Omental fat pad (tissue), 4 donors: ENCODE results near the gene SPG21. TPM values are rescaled to one million over a fixed set of nuclear protein-coding genes. Genes with fewer than 3 reads are reported as not detected.

Source experiments
- ATAC-seq: fragments of 150-250 bp; one replicate; pipeline ENCODE4 v1.9.1; 2016; ENCODE audit warnings: mild to moderate bottlenecking, moderate library complexity; ENCODE audit not compliant: low FRiP score
- DNase-seq: peaks from one replicate; pipeline ENCODE4 v3.0.0-alpha.2; 2019; ENCODE audit warnings: low spot score
- total RNA-seq, 4 donors: library from RNA; depleted of rRNA; stranded (reverse); fragments of >200 nt; gene quantifications; one replicate each; pipeline ENCODE4 v1.1.0, GENCODE V29; 2016
- TF ChIP-seq, protein P1 (sequence below), 3 donors: fragments of 450-650 bp; IDR thresholded peaks; one replicate each; pipeline ENCODE4 v1.5.1; 2016 to 2017; ENCODE audit warnings: antibody characterized with exemption in 3 of 3, mild to moderate bottlenecking in 3 of 3, moderate library complexity in 2 of 3

The SPG21 gene
- total RNA-seq, 4 donors from 2014 or later: 72.9 to 93.9 (median 84.7) TPM

DNA sequence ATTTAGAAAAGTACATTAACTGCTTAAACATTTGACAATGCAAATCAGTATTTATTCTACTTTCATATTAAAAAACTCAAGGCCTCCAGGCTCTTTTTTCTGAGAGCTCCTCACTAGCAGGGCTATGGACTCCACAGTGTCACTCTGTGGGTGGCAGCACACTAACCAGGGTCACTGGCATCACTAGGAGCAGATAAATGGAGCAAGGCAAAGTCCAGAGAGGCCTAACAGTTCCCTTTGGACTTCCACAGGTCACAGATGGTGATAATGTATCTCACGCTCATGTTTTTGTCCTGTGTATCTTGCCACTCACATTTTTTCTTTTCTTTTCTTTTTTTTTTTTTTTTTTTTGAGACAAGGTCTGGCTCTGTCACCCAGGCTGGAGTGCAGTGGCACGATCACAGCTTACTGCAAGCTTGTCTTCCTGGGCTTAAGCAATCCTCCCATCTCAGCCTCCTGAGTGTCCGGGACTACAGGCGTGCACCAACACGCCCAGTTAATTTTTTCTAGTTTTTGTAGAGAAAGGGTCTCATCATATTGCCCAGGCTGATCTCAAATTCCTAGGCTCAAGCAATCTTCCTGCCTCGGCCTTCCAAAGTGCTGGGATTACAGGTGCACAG is 7.8 kb downstream of the SPG21 start:
- no peak for DNase-seq
- TF ChIP-seq, protein P1, sequence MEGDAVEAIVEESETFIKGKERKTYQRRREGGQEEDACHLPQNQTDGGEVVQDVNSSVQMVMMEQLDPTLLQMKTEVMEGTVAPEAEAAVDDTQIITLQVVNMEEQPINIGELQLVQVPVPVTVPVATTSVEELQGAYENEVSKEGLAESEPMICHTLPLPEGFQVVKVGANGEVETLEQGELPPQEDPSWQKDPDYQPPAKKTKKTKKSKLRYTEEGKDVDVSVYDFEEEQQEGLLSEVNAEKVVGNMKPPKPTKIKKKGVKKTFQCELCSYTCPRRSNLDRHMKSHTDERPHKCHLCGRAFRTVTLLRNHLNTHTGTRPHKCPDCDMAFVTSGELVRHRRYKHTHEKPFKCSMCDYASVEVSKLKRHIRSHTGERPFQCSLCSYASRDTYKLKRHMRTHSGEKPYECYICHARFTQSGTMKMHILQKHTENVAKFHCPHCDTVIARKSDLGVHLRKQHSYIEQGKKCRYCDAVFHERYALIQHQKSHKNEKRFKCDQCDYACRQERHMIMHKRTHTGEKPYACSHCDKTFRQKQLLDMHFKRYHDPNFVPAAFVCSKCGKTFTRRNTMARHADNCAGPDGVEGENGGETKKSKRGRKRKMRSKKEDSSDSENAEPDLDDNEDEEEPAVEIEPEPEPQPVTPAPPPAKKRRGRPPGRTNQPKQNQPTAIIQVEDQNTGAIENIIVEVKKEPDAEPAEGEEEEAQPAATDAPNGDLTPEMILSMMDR (IDR thresholded peaks at IDR 0.05): no peak
- no peak for ATAC-seq

DNA sequence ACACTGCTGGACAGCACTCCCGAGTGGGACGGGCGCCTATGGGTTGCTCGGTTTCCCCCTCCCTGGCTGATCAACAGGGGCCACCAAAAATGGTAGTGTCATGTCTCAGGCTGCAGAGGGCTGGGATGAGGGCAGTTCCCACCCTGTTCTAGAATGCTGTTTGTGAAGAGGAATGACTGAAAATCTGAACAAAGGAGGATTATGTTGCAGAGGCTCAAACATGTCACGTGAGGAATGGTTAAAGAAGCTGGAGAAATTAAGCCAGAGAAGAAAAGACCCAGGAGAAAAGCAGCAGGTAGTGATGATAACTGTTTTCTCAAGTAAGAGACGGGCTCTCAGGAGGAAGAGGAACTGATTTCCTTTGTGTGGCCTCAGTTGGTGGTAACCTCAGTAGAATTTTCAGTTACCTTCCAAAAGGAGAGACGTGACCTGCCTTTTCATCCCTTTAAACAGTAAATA is 10.4 kb downstream of the SPG21 start:
- ATAC-seq (no peak), DNase-seq (no peak)
- TF ChIP-seq, protein P1 (IDR thresholded peaks at IDR 0.05): no peak

DNA sequence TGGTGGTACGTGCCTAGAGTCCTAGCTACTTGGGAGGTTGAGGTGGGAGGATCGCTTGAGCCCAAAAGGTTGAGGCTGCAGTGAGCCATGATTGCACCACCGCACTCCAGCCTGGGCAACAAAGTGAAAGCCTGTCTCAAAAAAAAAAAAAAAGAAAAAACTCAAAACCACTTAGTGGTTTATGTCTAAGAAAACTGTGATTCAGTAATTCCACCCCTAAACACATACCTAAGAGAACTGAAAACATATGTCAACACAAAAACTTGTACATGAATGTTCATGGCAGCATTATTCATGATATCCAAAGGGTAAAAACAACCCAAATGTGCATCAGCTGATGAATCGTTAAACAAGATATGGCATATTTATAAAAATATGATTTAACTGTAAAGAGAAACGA is 14.3 kb downstream of the SPG21 start:
- TF ChIP-seq, protein P1 (IDR thresholded peaks at IDR 0.05): no peak
- no peak for DNase-seq
- ATAC-seq: no peak

DNA sequence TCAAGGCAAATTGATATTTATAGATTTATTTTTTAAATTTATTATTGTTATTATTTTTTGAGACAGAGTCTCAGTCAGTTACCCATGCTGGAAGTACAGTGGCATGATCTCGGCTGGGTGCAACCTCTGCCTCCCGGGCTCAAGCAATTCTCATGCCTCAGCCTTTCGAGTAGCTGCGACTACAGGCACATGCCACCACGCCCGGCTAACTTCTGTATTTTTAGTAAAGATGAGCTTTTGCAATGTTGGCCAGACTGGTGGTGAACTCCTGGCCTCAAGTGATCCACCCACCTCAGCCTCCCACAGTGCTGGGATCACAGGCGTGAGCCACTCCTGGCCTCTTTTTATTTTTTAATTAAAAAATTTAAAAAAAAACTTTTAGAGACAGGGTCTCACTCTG is 19.0 kb downstream of the SPG21 start:
- DNase-seq: no peak
- no peak for ATAC-seq
- TF ChIP-seq, protein P1 (IDR thresholded peaks at IDR 0.05): no peak

DNA sequence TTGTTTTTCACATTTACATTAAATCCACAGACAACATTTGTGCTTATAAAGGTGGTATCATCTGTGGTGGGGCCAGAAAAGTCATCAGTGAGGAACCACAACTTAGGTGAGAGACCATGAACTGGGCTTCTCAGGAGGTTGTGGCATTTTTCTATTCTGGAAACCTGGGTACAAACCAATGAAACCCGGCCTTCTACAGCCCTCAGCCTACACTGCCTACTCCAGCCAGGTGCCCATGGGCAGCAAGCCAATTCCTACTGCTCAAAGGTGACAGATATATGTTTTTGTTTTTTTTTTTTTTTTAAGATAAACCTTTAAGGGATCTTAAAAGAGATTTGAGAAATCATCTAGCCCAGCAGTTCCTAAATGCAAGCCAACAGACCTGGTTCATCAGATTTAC is 20.3 kb downstream of the SPG21 start:
- DNase-seq (no peak), ATAC-seq (no peak)
- TF ChIP-seq, protein P1 (IDR thresholded peaks at IDR 0.05): no peak

DNA sequence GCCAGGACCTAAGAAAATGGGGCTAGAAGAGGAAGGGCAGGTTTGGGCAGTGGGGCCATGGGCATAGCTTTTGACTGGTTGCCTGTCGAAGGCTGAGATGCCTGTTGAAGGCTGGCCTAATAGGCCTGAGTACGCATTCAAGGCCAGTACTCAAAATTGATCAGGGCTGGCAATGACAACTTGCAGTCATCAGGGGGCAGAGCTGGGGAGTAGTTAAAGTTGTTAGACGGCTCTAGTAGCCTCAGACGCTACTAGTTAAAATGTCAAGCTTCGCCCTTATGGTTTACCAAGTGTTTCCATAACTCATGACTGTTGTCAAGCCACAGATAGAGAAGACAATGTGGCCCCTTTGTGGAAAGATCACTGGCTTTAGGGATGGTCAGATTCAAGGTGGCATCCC is 28.7 kb downstream of the SPG21 start:
- TF ChIP-seq, protein P1 (IDR thresholded peaks at IDR 0.05): no peak
- DNase-seq (no peak), ATAC-seq (no peak)

DNA sequence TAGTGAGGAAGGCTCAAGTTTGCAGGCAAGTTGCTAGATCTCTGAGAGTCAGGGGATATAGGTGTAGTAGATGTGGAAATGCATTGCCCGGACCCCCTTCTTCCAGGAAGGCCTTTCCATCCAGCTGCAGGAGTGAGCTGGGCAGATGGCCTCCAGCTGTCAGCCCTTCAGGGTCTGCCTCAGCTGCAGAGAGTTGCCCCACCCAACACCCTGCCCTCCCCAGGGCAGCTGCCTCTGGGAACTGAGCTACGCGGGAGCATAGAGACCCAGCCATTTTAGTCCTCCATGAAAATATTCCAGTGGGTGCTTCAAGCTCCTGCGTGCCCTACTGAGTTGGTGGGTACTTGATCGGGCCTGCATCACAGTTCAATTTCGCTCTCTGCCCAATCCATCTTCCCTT is 29.6 kb downstream of the SPG21 start:
- DNase-seq (no peak), ATAC-seq (no peak)
- TF ChIP-seq, protein P1 (IDR thresholded peaks at IDR 0.05): no peak
